Measurements from ENCODE around the gene ANKRD1.

DNA sequence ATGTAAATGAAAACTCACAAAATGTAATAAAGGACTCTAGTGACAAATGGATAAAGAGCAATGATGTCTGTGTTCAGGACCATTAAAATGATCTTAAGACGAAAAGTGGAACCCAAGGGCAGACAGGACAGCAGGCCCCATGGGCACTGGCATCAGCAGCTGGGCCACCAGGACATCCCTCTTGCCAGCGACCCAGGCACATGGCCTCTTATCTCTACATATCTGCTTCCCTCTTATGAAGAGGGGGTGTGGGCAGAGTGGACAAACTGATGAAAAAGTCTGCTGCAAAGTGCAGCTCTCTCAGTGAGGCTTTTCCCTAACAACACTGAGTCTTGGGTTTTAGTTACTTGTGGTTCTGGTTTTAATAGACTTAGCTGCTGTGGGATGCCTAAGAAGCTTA is 44.8 kb upstream of the ANKRD1 start:
- no peak for TF ChIP-seq POLR2A (IDR thresholded peaks at IDR 0.05)
- TF ChIP-seq, protein P1, sequence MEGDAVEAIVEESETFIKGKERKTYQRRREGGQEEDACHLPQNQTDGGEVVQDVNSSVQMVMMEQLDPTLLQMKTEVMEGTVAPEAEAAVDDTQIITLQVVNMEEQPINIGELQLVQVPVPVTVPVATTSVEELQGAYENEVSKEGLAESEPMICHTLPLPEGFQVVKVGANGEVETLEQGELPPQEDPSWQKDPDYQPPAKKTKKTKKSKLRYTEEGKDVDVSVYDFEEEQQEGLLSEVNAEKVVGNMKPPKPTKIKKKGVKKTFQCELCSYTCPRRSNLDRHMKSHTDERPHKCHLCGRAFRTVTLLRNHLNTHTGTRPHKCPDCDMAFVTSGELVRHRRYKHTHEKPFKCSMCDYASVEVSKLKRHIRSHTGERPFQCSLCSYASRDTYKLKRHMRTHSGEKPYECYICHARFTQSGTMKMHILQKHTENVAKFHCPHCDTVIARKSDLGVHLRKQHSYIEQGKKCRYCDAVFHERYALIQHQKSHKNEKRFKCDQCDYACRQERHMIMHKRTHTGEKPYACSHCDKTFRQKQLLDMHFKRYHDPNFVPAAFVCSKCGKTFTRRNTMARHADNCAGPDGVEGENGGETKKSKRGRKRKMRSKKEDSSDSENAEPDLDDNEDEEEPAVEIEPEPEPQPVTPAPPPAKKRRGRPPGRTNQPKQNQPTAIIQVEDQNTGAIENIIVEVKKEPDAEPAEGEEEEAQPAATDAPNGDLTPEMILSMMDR (IDR thresholded peaks at IDR 0.05): no peak
